Measurements from ENCODE around the gene CENPB. TPM values are rescaled to one million over a fixed set of nuclear protein-coding genes. Genes with fewer than 3 reads are reported as not detected.
"Not testable (repeated sequence)": the region's sequence is repeated elsewhere in the genome, so short reads cannot be mapped to it uniquely, and the experiment has no call there.

Gene CENPB, protein sequence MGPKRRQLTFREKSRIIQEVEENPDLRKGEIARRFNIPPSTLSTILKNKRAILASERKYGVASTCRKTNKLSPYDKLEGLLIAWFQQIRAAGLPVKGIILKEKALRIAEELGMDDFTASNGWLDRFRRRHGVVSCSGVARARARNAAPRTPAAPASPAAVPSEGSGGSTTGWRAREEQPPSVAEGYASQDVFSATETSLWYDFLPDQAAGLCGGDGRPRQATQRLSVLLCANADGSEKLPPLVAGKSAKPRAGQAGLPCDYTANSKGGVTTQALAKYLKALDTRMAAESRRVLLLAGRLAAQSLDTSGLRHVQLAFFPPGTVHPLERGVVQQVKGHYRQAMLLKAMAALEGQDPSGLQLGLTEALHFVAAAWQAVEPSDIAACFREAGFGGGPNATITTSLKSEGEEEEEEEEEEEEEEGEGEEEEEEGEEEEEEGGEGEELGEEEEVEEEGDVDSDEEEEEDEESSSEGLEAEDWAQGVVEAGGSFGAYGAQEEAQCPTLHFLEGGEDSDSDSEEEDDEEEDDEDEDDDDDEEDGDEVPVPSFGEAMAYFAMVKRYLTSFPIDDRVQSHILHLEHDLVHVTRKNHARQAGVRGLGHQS
- 58.3 TPM for total RNA-seq

GRCh38 chr20:3786665-3787323, at the start of gene CENPB:
Gene CENPB, minus strand, starts transcription at chr20:3786740. Its CDS starts 257 bp downstream, at chr20:3786483.
- FAIRE-seq (no peak), DNase-seq (ENCODE audit: low spot score in 2 of 2) (peak; percentile 97)

GRCh38 chr20:3836132-3836531, 49.6 kb upstream of the CENPB start:
- no peak for FAIRE-seq
- DNase-seq (ENCODE audit: low spot score in 2 of 2): no peak

DNA sequence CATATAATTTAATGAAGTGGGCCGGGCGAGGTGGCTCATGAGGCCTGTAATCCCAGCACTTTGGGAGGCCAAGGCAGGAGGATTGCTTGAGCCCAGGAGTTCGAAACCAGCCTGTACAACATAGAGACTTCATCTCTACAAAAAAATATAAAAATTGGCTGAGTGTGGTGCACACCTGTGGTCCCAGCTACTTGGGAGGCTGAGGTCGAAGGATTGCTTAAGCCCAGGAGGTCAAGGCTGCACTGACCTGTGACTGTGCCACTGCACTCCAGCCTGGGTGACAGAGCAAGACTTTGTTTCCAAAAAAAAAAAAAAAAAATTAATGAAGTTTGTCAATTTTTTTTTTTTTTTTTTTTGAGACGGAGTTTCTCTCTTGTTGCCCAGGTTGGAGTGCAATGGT, 43.4 kb upstream of the CENPB start:
- FAIRE-seq; DNase-seq (ENCODE audit: low spot score in 2 of 2): not testable (repeated sequence)

DNA sequence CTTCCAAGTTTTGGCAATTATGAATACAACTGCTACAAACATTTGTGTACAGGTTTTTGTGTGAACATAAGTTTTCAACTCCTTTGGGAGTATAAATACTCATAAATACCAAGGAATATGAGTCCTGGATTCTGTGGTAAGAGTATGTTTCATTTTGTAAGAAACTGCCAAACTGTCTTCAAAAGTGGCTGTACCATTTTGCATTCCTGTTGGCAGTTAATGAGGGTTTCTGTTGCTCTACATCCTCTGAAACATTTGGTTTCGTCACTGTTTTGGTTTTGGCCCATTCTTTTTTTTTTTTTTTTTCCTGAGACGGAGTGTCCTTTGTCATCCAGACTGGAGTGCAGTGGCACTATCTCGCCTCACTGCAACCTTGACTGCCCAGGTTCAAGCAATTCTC, 42.3 kb upstream of the CENPB start:
- FAIRE-seq: no peak
- no peak for DNase-seq (ENCODE audit: low spot score in 2 of 2)

GRCh38 chr20:3826420-3826819, 39.9 kb upstream of the CENPB start:
- DNase-seq (ENCODE audit: low spot score in 2 of 2) (no peak), FAIRE-seq (no peak)

DNA sequence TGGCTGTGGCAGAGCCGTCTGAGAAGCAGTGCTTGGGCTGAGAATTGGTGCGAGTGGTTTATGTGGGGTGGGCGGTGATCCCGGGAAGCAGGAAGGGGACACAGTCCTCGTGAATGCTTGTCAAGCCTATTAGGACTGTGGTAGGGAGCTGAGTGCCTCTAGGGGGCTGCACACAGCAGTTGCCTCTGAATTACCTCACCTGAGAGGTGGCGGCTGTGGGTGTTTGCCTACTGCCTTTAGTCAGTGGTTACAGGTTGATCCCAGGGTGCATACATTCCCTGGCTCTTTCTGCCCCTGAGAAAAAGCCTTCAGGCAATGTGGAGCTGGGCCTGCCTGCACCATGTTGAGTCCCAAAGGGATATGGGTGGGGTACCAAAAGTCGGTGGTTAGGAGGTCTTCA, 39.0 kb upstream of the CENPB start:
- DNase-seq (ENCODE audit: low spot score in 2 of 2): no peak
- FAIRE-seq: no peak

DNA sequence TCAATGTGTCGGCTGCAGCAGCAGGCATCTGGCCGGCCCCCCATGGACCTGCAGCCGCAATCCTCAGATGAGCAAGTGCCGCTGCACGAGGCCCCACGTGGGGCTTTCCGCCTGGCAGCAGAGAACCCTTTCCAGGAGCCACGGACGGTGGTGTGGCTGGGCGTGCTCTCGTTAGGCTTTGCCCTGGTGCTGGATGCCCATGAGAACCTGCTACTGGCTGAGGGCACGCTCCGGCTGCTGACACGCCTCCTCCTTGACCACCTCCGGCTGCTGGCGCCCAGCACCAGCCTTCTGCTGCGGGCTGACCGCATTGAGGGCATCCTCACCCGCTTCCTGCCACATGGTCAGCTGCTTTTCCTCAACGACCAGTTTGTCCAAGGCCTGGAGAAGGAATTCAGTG, 37.3 kb upstream of the CENPB start:
- no peak for FAIRE-seq
- no peak for DNase-seq (ENCODE audit: low spot score in 2 of 2)

DNA sequence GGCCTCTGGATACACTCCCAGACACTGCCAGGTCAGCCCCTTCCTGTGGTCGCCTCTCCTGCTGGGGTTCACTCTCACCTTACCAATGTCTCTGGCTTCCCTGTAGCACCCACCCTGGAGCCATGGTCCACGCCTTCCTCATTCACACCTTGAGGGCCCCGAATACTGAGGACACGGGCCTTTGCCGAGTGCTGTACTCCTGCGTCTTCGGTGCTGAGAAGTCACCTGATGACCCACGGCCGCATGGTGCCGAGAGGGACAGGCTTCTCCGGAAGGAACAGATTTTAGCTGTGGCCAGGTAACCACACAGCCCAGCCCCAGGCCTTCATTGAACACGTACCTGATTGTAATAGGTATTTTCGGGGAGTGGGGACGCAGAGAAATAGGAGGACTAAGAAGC, 35.5 kb upstream of the CENPB start:
- FAIRE-seq (no peak), DNase-seq (ENCODE audit: low spot score in 2 of 2) (no peak)

GRCh38 chr20:3820901-3821727, 34.6 kb upstream of the CENPB start:
- no peak for FAIRE-seq
- DNase-seq (ENCODE audit: low spot score in 2 of 2): no peak

DNA sequence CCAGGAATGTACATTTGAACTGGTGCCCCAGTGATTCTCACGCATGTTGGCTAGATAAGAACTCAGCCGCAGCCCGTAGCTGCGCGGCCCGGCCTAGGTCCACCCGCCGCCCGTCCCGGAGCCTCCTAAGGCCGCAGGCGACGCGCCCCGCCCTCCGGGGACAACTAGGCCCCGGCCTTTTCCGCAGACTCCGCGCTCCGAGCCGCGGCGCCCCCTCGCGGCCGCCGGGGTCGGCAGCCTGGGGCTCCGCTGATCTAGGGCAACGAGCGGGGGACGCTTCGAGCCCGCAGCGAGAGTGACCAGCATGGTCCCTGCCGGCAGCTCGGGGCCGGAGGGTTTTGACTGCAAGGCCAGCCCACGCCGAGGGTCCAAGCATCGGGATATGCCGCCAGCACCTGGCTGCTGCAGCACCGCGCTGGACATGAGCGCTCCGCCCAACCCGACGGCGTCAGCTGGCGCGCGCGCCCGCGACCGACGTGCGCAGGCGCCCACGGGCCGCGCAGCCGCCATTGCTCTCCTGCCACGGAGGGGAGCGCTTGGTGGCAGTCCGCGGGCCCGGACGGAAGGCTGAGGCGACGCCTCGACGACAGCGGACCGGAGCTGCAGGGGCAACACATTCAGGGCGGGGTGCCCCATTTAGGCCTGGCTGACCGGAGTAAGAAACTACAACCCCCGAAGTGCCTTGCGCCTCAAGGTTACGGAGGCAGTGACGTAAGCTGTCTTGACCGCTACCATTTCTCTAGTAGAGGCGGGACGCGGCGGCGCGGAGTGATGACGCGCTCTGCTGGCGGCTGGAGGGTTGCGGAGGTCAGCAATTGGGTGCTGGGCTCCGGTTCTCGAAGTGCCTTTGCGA, 33.7 kb upstream of the CENPB start, which contains the start of gene AP5S1:
TSS of gene AP5S1 (plus strand) at position 500 of the 853 bp plus-strand sequence. CDS start 1,571 bp downstream, outside the sequence.
- DNase-seq (ENCODE audit: low spot score in 2 of 2) (peak; percentile 90), FAIRE-seq (no peak)

GRCh38 chr20:3819411-3820047, 33.0 kb upstream of the CENPB start:
- no peak for FAIRE-seq
- no peak for DNase-seq (ENCODE audit: low spot score in 2 of 2)

GRCh38 chr20:3818155-3819151, 31.9 kb upstream of the CENPB start:
- FAIRE-seq (no peak), DNase-seq (ENCODE audit: low spot score in 2 of 2) (no peak)

- DNase-seq (ENCODE audit: low spot score in 2 of 2) (no peak), FAIRE-seq (no peak)
Measured at GRCh38 chr20:3815703-3816315, 29.3 kb upstream of the CENPB start.

DNA sequence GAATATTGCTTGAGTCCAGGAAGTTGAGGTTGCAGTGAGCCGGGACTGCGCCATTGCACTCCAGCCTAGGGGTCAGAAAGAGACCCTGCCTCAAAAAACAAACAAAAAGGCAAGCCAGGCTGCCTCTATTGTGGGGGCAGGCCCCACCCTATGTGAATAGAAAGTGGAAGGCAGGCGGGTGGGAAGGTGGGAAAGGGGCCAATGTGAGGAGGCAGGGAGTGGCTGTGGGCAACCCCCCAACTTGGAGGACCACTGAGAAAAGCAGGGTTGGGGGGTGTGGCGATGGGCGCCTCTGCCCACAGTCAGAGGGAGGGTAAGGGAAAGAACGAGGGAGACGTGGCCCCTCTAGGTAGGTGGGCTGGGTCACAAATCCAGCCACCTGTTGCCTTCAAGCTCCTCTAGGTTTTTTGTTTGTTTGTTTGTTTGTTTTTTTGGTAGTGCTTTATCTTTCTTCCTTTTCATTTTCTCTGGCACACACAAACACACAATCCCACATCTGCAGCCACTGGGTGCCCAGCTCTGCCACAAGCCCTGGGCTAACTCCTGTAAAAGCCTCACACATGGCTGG, 28.5 kb upstream of the CENPB start:
- DNase-seq (ENCODE audit: low spot score in 2 of 2) (no peak), FAIRE-seq (no peak)

DNA sequence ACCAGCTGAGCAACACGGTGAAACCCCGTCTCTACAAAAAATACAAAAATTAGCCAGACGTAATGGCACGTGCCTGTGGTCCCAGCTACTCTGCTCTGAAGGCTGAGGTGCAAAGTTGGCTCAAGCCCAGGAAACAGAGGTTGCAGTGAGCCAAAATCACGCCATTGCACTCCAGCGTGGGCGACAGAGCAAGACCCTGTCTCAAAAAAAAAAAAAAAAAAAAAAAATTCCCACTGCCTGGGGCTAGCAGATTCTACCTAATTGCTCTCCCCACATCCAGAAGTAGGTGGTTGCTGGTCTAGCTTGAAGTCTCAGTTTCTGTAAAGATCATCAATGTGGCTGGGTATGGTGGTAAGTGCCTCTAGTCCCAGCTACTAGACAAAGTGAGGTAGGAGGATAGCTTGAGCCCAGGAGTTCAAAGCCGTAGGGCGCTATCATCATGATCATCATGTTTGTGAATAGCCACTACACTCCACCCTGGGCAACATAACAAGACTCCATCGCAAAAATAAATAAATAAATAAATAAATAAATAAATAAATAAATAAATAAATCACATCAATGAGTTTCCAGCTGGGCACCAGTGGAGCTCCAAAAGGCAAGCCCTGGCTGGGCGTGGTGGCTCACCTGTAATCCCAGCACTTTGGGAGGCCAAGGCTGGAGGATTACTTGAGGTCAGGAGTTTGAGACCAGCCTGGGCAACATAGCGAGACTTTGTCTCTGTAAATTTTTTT, 27.5 kb upstream of the CENPB start:
- FAIRE-seq: no peak

More for the DNA sequence above, 27.5 kb upstream of the CENPB start:
- no peak for DNase-seq (ENCODE audit: low spot score in 2 of 2)

All from frontal cortex (tissue), 4 donors.